Stomach (tissue), 9 donors: ENCODE results near the gene COTL1. TPM values are rescaled to one million over a fixed set of nuclear protein-coding genes. Genes with fewer than 3 reads are reported as not detected.

ENCODE experiments used
- DNase-seq, 2 donors: peaks; one replicate each; pipeline versions ENCODE4 v3.0.0 to v3.0.0-alpha.2; 2013 to 2019
- H3K27ac ChIP-seq, 5 donors: fragments of 200-600 bp in 4 of 5; sonication (generic) in 4 of 5; one replicate each; pipeline ENCODE4 v1.5.1; 2013 to 2019; ENCODE audit warnings: mild to moderate bottlenecking in 1 of 5, moderate library complexity in 1 of 5
- H3K27me3 ChIP-seq, 3 donors: fragments of 200-600 bp; sonication (generic); one replicate each; pipeline ENCODE4 v1.5.1; 2017 to 2019; ENCODE audit warnings: mixed run types in 1 of 3
- H3K36me3 ChIP-seq, 4 donors: fragments of 200-600 bp; sonication (generic); 1 replicate in 3 of 4; 2 replicates in 1 of 4; pipeline ENCODE4 v1.5.1; 2016 to 2019
- H3K4me1 ChIP-seq, 4 donors: fragments of 200-600 bp; sonication (generic); one replicate each; pipeline ENCODE4 v1.5.1; 2016 to 2019
- H3K4me3 ChIP-seq, 4 donors: fragments of 200-600 bp; sonication (generic) in 3 of 4; one replicate each; pipeline ENCODE4 v1.5.1; 2016 to 2019; ENCODE audit warnings: mild to moderate bottlenecking in 1 of 4
- H3K9me3 ChIP-seq, 4 donors: fragments of 200-600 bp; sonication (generic); one replicate each; pipeline ENCODE4 v1.5.1; 2016 to 2019
- CTCF ChIP-seq, 7 experiments: fragments of 450-650 bp in 4 of 7; fragments of 200-600 bp in 3 of 7; sonication (generic) in 3 of 7; IDR thresholded peaks; one replicate each; pipeline ENCODE4 v1.5.1; 2016 to 2019; ENCODE audit warnings: antibody characterized with exemption in 7 of 7, control low read depth in 2 of 7, mild to moderate bottlenecking in 1 of 7
- EP300 ChIP-seq: sonication (generic); formaldehyde crosslinking; IDR thresholded peaks from one replicate; pipeline ENCODE4 v1.6.1; 2017; ENCODE audit warnings: antibody characterized with exemption
- POLR2A ChIP-seq, 4 donors: fragments of 450-650 bp; IDR thresholded peaks; one replicate each; pipeline ENCODE4 v1.6.1; 2016; ENCODE audit warnings: antibody characterized with exemption in 4 of 4, control low read depth in 2 of 4, mild to moderate bottlenecking in 1 of 4, moderate library complexity in 1 of 4
- POLR2AphosphoS5 ChIP-seq, 3 donors: sonication (generic); formaldehyde crosslinking; IDR thresholded peaks; one replicate each; pipeline ENCODE4 v1.6.1; 2016; ENCODE audit warnings: antibody characterized with exemption in 3 of 3
- WGBS, 5 donors: extraction: QIAGEN DNeasy Blood & Tissue Kit in 3 of 5; methylation state at CpG; one replicate each; pipeline versions ENCODE4 v1.1.5 to v1.1.7; 2013 to 2018; 5-methylcytosine and 5-hydroxymethylcytosine counted together
- intact Hi-C: fragments of 100-400 bp; cut with DNase I; formaldehyde crosslinking; loops from one replicate; pipeline ENCODE4 v1.15.1; 2023; ENCODE audit warnings: low total_unique reads
- polyA plus RNA-seq, 3 donors: library from polyadenylated mRNA; stranded (reverse); fragments of 200-250 nt; gene quantifications; one replicate each; pipeline ENCODE4 v1.2.3, GENCODE V29; 2013
- total RNA-seq, 5 donors: library from RNA; depleted of rRNA; stranded (reverse); fragments of >200 nt; gene quantifications; one replicate each; pipeline versions ENCODE4 v1.1.0 to v1.2.3, GENCODE V29; 2014 to 2016
- donor health status: healthy with polysubstance abuse.
- donor health status: Bipolar disorder and iron deficiency.
- donor health status: healthy.

Gene COTL1
- total and polyA plus RNA-seq, 8 donors: 40.3 to 187 (median 177) TPM

GRCh38 chr16:84557059-84557458 is 60.8 kb downstream of the COTL1 start:
- H3K4me3 ChIP-seq: no peak overlapping the region
- no peak overlapping the region for H3K27ac ChIP-seq
- H3K36me3 ChIP-seq: peaks cover 0 to 4% (median 0%) of the 10 kb centered on the region in 4 donors
- 63 to 67% (median 64%) methylated on average over 6 of the region's 6 CpGs for WGBS, 5 donors
- H3K4me1 ChIP-seq: peaks cover 0 to 9% (median 9%) of the 10 kb centered on the region in 4 donors
- peaks cover 0 to 8% (median 0%) of the 10 kb centered on the region in 3 donors for H3K27me3 ChIP-seq
- TF ChIP-seq POLR2AphosphoS5 (IDR thresholded peaks at IDR 0.05): no peak
- no peak for TF ChIP-seq CTCF (IDR thresholded peaks at IDR 0.05)
- no peak for TF ChIP-seq POLR2A (IDR thresholded peaks at IDR 0.05)
- TF ChIP-seq EP300: no peak
- no peak for DNase-seq
- intact Hi-C loops: no loop called here
- H3K9me3 ChIP-seq: no peaks in the 10 kb centered on the region

GRCh38 chr16:84555418-84556196 is 62.3 kb downstream of the COTL1 start:
- TF ChIP-seq CTCF (IDR thresholded peaks at IDR 0.05): no peak
- TF ChIP-seq POLR2AphosphoS5 (IDR thresholded peaks at IDR 0.05): no peak
- no peak for TF ChIP-seq EP300
- TF ChIP-seq POLR2A (IDR thresholded peaks at IDR 0.05): no peak
- H3K27me3 ChIP-seq: peaks cover 0 to 8% (median 0%) of the 10 kb centered on the region in 3 donors
- peak in 1 of 2 donors; percentile 46 for DNase-seq
- H3K9me3 ChIP-seq: no peaks in the 10 kb centered on the region
- no peak overlapping the region for H3K27ac ChIP-seq
- peaks cover 0 to 9% (median 5%) of the 10 kb centered on the region in 4 donors for H3K4me1 ChIP-seq
- H3K36me3 ChIP-seq: no peaks in the 10 kb centered on the region
- intact Hi-C loops: no loop called here
- 45 to 53% (median 51%) methylated on average over 19 of the region's 19 CpGs for WGBS, 5 donors
- no peak overlapping the region for H3K4me3 ChIP-seq

- Histone ChIP-seq H3K4me3 (no peak overlapping the region), H3K4me1 (peaks cover 0 to 9% (median 5%) of the 10 kb centered on the region in 4 donors), H3K36me3 (no peaks in the 10 kb centered on the region), H3K27ac (no peak overlapping the region), H3K27me3 (peaks cover 0 to 8% (median 0%) of the 10 kb centered on the region in 3 donors), H3K9me3 (no peaks in the 10 kb centered on the region)
- no peak for DNase-seq
- intact Hi-C loops: no loop called here
- WGBS, 5 donors: 58 to 76% (median 67%) methylated on average over 11 of the region's 11 CpGs
- TF ChIP-seq POLR2A (IDR thresholded peaks at IDR 0.05) (no peak), CTCF (IDR thresholded peaks at IDR 0.05) (no peak)
Measured at GRCh38 chr16:84554627-84555328, 63.1 kb downstream of the COTL1 start.

- H3K4me3 ChIP-seq: no peak overlapping the region
- H3K9me3 ChIP-seq: no peaks in the 10 kb centered on the region
- WGBS, 5 donors: 75 to 87% (median 84%) methylated on average over 11 of the region's 11 CpGs
- intact Hi-C loops: no loop called here
- DNase-seq: peak in 1 of 2 donors; percentile 44
- peak overlapping the region in 1 of 5 donors; percentile 46 for H3K27ac ChIP-seq
- H3K27me3 ChIP-seq: peaks cover 0 to 8% (median 0%) of the 10 kb centered on the region in 3 donors
- peaks cover 0 to 4% (median 2%) of the 10 kb centered on the region in 4 donors for H3K4me1 ChIP-seq
- H3K36me3 ChIP-seq: no peaks in the 10 kb centered on the region
- TF ChIP-seq POLR2AphosphoS5 (IDR thresholded peaks at IDR 0.05) (no peak), CTCF (IDR thresholded peaks at IDR 0.05) (no peak), POLR2A (IDR thresholded peaks at IDR 0.05) (no peak), EP300 (no peak)
Measured at GRCh38 chr16:84553873-84554399, 63.9 kb downstream of the COTL1 start.
